GM23338 (cell line): ENCODE measurements around the gene SIRPB2.

ENCODE experiments used
- CTCF ChIP-seq, 2 experiments: fragments of 200-600 bp in 1 of 2; sonication (generic) in 1 of 2; conservative IDR thresholded peaks; 2 replicates each; pipeline versions ENCODE4 v1.5.1 to v1.6.1; 2016 to 2017; ENCODE audit warnings: antibody characterized with exemption in 2 of 2, low read depth in 2 of 2, mild to moderate bottlenecking in 2 of 2, moderate library complexity in 1 of 2
- EZH2 ChIP-seq: fragments of 200-600 bp; sonication (generic); IDR thresholded peaks from one replicate; pipeline ENCODE4 v1.8.0; 2017; ENCODE audit warnings: antibody characterized with exemption, mild to moderate bottlenecking, low read depth; ENCODE audit not compliant: unreplicated experiment
- EZH2phosphoT487 ChIP-seq: fragments of 200-600 bp; sonication (generic); IDR thresholded peaks from one replicate; pipeline ENCODE4 v1.8.1; 2018; ENCODE audit warnings: antibody characterized with exemption; ENCODE audit not compliant: unreplicated experiment
- JUNB ChIP-seq: IDR thresholded peaks from one replicate; pipeline ENCODE4 v1.6.1; 2016; ENCODE audit warnings: antibody characterized with exemption; ENCODE audit not compliant: unreplicated experiment
- NANOG ChIP-seq: IDR thresholded peaks from 2 replicates; pipeline ENCODE4 v1.6.1; 2016; ENCODE audit warnings: antibody characterized with exemption, borderline replicate concordance
- POLR2AphosphoS5 ChIP-seq: IDR thresholded peaks from 2 replicates; pipeline ENCODE4 v1.6.1; 2016; ENCODE audit warnings: antibody characterized with exemption, low read depth
- ZNF114 ChIP-seq: fragments of 250-450 bp; sonication (Bioruptor Pico); IDR thresholded peaks from 2 replicates; pipeline ENCODE4 v1.5.0; 2020; ENCODE audit warnings: mild to moderate bottlenecking, moderate library complexity

GRCh38 chr20:1486566-1486965 lies 4.7 kb downstream of the SIRPB2 start:
- TF ChIP-seq CTCF (conservative IDR thresholded peaks at IDR 0.05; ENCODE audit: low read depth in 2 of 2): no peak
- no peak for TF ChIP-seq NANOG
- no peak for TF ChIP-seq ZNF114 (CRISPR knock-in tag)
- TF ChIP-seq EZH2phosphoT487: no peak
- TF ChIP-seq JUNB: no peak
- TF ChIP-seq EZH2: no peak
- no peak for TF ChIP-seq POLR2AphosphoS5
